ENCODE results near the gene WDR27.
A peak's percentile ranks its signal among the peaks of the same experiment; 100 is the strongest.

WDR27 gene

DNA sequence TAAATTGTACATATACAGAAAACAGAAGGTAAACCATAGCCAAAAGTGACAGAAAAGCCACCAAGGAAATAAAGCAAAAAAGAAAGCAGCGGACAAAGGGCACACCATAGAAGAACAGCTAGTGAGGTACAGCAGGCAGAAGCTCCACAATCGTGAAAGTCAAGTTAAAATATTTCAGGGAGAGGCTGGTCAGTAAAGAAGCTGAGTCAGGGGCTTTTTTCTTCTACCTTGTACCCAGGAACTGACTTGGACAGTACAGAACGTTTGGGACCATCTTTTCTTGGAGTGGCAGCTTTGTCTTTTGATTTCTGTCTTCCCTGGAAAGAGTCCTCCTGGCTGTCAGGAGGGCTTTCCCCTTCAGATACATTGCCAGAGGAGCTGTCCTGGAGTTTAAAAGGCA is 8.2 kb upstream of the WDR27 start:
- no peak for DNase-seq (ENCODE audit: low read depth in 2 of 2)

DNA sequence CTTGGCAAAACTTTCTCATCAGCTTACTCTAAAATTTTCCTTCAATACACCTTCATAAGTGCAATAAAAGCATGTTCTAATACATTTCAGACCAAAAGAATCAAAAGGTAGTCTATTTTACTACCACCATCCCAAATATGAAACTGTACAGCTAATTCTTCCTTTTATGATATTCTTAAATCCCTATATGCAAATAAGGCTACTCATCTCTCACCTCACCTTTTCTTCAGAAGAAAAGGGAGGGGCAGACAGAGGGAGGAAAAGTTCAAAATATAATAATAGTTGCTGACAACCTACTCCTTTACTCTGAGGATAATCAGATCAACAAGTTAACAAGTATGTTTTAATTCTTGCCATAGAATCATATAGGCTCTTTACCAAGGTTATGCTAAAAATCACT is 7.5 kb upstream of the WDR27 start:
- DNase-seq (ENCODE audit: low read depth in 2 of 2) = no peak

GRCh38 chr6:169707772-169708171 is 5.9 kb upstream of the WDR27 start:
- no peak for DNase-seq (ENCODE audit: low read depth in 2 of 2)

DNA sequence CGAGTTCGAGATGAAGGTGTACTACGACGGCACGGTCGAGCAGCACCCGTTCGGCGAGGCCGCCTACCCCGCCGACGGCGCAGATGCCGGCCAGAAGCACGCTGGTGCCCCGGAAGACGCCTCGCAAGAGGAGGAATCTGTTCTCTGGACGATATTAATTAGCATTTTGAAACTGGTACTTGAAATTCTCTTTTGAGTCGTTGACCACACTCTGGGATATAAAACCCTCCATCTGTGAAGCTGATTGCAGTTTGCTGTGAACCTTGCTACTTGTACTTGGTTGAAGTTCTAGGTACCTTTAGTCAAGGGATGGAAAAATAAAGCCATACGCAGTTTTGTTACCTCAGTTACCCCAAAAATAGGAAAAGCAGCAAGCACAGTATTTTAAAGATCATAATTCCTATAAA is 1.0 kb upstream of the WDR27 start:
- no peak for DNase-seq (ENCODE audit: low read depth in 2 of 2)

DNA sequence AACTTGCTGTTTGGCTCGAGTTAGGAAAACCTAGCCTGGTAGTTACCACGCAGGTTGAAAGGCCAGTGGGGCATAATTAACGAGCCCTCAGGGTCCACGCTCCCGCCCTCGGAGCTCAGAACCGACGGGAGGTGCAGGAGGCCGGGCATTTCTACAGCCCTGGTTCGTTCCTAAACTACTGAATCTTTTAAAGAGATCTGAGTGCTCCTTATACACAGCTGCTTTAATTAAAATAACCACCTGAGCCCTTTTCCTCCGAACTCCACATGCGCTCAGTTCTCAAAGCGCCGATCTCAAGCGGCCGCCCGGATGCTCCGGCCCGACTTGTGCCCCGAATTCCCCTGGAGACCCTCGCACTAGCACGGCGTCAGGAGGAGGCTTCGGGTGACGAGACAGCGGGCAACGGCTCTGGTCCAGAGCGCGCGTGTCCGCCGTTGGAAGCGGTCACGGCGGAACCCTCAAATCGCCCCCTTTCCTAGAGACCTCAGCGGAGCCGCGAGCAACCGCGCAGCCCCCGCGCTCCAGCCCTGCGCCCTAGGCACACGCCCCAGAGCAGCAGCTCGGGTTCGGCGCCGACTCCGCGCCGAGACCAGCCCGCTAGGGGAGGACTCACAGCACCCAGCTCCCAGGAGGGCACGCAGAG is 397 bp downstream of the WDR27 start:
- DNase-seq (ENCODE audit: low read depth in 2 of 2) = peak in 1 of 2 experiments; percentile 9

- no peak for DNase-seq (ENCODE audit: low read depth in 2 of 2)
Measured at GRCh38 chr6:169700296-169700695, 1.5 kb downstream of the WDR27 start.

GRCh38 chr6:169697115-169697514 is 4.7 kb downstream of the WDR27 start:
- DNase-seq (ENCODE audit: low read depth in 2 of 2) = peak in 1 of 2 experiments; percentile 11

DNA sequence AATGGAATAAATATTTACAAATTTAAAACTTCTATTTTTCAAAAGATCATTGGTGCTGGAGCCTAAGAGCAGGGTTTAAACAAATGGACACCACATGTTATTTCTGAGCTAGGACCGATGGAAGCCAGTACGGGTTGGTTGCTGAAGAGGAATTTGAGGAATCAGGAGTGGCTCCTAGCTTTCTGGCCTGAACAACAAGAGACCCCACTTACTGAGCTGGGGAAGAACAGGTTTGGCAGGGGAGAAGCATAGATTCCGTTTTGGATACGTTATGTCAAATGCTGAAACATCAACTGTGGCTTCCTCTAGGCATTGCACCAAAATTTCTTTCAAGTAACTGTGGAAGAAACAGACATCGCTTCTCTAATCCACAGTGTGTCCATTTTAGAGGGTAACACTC is 6.7 kb downstream of the WDR27 start:
- no peak for DNase-seq (ENCODE audit: low read depth in 2 of 2)

- no peak for DNase-seq (ENCODE audit: low read depth in 2 of 2)
Measured at GRCh38 chr6:169692516-169692915, 9.3 kb downstream of the WDR27 start.

- no peak for DNase-seq (ENCODE audit: low read depth in 2 of 2)
Measured at GRCh38 chr6:169691260-169691659, 10.6 kb downstream of the WDR27 start.

- DNase-seq (ENCODE audit: low read depth in 2 of 2) = no peak
Measured at GRCh38 chr6:169689287-169689686, 12.5 kb downstream of the WDR27 start.

DNA sequence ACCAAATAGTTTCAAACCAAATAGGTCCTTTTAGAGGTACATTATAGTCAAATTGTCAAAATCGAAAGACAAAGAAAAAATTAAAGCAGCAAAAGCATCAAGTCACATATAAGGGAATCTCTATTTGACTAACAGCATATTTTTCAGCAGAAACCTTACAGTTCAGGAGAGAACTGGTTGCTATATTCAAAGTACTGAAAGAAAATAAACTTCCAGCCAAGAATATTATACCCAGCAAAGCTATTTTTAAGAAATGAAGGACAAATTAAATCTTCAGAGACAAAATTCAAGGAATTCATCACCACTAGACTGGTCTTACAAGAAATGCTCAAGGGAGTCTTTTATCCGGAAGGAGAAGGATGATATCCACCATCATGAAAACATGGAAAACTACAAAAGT is 16.0 kb downstream of the WDR27 start:
- DNase-seq (ENCODE audit: low read depth in 2 of 2) = no peak

GRCh38 chr6:169684056-169684455 is 17.8 kb downstream of the WDR27 start:
- DNase-seq (ENCODE audit: low read depth in 2 of 2) = no peak

GRCh38 chr6:169678342-169678741 is 23.5 kb downstream of the WDR27 start:
- DNase-seq (ENCODE audit: low read depth in 2 of 2) = no peak

DNA sequence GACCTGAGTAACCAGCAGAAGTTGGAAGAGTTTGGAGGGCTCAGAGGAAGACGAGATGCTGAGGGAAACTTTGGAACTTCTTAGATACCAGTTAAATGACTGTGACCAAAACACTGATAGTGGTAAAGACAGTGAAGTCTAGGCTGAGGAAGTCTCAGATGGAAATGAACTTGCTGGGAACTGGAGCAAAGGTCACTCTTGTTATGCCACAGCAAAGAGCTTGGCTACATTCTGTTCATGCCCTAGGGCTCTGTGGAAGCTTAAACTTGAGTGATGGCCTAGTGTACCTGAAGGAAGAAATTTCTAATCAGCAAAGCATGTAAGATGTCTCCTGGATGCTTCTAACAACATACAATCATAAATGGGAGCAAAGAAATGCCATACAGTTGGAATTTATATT is 24.7 kb downstream of the WDR27 start:
- DNase-seq (ENCODE audit: low read depth in 2 of 2) = no peak

GRCh38 chr6:169675011-169675410 is 26.8 kb downstream of the WDR27 start:
- no peak for DNase-seq (ENCODE audit: low read depth in 2 of 2)

DNA sequence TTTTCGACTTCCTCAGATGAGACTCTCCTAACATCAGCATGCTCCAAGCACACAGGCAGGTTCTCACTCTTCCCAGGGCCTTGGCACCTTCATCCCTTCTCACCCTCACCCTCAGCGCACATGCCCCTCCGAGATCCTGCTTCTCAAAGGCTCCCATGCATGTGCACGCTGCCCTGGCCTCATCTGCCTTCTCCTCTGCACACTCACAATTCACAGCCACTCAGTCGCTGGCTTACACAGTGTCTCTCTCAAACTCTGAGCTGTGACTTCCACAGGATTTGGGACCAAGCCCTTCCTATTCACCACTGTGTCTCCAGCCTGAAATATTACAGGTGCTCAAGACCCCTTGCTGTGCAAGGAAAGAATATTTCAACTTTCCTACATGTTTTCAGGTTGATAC is 30.3 kb downstream of the WDR27 start:
- DNase-seq (ENCODE audit: low read depth in 2 of 2) = no peak

GRCh38 chr6:169669889-169670288 is 31.9 kb downstream of the WDR27 start:
- DNase-seq (ENCODE audit: low read depth in 2 of 2) = no peak

DNA sequence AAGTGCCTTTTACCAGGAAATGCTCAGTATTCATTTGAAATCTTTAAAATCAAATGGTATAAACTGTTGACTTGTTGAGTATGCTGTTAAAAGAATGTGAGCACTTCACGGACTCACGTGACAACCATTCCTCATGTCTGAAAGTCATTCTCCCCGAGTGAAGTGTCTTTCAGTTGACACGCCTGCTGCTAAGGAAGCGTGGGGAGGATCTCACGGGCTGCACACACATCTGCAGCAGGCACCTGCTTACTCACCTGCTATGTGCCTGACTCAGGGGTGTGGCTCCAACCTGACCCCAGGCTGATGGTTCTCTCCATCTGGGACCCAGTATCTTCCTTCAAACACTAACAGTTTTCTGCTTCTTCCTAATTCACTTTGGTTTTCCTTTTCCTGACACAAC is 32.7 kb downstream of the WDR27 start:
- no peak for DNase-seq (ENCODE audit: low read depth in 2 of 2)

DNA sequence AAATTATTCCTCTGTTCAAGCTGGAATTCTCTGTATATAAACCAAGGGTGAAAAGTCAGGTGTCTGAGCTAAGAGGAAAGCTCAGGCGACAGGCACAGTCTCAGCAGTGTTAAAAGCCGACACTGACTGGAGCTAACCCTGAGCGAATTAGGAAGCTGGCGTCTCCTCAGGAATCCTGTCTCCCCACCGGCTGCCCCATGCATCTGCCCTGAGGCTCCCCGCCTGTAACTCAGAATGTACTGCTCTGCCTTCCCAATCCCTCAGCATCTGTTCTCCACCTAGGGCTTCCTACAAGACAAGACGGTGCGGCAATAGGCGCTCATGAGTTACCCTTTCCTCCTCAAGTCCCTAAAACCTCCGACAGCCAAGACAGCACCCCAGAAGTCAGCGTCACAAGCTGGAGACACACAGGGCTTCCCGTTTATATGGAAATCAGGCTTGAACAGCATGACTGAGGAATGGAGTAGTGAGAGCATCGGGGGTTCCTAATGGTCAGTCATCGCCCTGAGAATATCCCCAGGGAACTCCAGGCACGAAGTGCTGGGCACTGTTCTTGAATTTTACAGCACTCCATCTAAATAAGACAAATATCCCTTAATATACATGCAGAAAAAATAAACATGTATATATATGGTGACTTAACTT is 33.5 kb downstream of the WDR27 start:
- DNase-seq (ENCODE audit: low read depth in 2 of 2) = no peak

GRCh38 chr6:169667716-169668115 is 34.1 kb downstream of the WDR27 start:
- no peak for DNase-seq (ENCODE audit: low read depth in 2 of 2)

DNA sequence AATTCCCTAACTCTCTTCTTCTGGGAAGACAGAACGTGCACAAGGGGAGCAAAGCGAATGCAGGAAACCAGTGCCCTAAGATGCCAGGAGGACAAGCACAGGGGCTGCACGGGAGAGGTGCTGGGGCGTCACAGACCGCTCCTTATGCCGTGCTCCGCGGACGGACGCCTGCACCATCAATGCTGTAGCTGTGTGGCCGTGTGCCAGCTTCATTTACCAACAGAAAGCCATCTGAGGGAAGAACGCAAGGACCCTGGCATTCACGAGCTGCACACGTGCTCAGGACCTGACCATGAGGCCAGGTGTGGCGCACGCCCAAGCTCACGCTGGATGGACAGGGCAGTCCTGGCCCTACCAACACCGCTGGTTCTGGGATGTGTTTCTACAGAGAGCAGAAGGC is 35.4 kb downstream of the WDR27 start:
- no peak for DNase-seq (ENCODE audit: low read depth in 2 of 2)

- no peak for DNase-seq (ENCODE audit: low read depth in 2 of 2)
Measured at GRCh38 chr6:169665289-169665688, 36.5 kb downstream of the WDR27 start.

DNA sequence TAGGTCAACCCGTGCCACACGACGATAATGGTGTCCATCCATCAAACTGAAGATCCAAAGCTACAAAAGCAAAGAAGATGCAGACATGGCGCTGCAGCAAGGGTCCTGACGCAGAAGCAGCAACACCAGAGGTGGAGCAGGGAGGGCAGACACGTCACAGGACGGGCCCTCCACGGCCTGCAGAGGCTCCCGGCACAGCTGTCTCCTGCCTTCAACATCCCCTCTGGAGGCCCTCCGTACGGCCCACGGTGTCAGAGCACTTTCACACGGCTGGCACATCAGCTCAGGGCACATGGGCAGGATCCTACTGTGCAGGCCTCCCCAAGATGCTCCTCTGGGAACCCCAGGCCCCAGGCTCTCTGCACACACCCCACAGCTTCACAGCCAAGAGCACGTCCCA is 37.6 kb downstream of the WDR27 start:
- no peak for DNase-seq (ENCODE audit: low read depth in 2 of 2)

Measured in stimulated activated CD4-positive, alpha-beta T cell treated with anti-CD3 and anti-CD28 coated beads, Interleukin-12 subunit alpha, Interleukin-12 subunit beta, amount 100 ng/mL, for 24 hours (primary cell).